Endothelial cell of umbilical vein (primary cell): ENCODE measurements around the gene SEMA3A. TPM values are rescaled to one million over a fixed set of nuclear protein-coding genes. Genes with fewer than 3 reads are reported as not detected.

ENCODE experiments used
- BruUV-seq: library from RNA; stranded (reverse); fragments of 400-500 nt; replicated peaks from 2 replicates; lab custom pipeline; 2021; lab: Mats Ljungman, UMichigan
- CTCF ChIA-PET: fragments of 300-600, 350-600 bp; sonication (Branson Sonifier 250); formaldehyde crosslinking; loops from one replicate; lab custom pipeline; 2021; ENCODE audit warnings: antibody characterized with exemption, inconsistent platforms; lab: Charles Lee
- POLR2A ChIA-PET: fragments of 300-600, 350-600 bp; sonication (Branson Sonifier 250); formaldehyde crosslinking; loops from one replicate; lab custom pipeline; 2021; ENCODE audit warnings: antibody characterized with exemption, inconsistent platforms; lab: Charles Lee
- DNase-seq: peaks from one replicate; pipeline ENCODE4 v3.0.0-alpha.2; 2011; ENCODE audit warnings: low read depth, low spot score
- FAIRE-seq: peaks from 2 replicates; lab custom pipeline; 2011; peaks lifted over from hg19 to GRCh38; lab: Jason Lieb, UNC
- H2AFZ ChIP-seq: 2 replicates; pipeline ENCODE4 v1.6.0; 2012; ENCODE audit warnings: low read depth, low read length, control low read depth, inconsistent platforms
- H3K27ac ChIP-seq: 2 replicates; pipeline ENCODE4 v1.5.1; 2011; ENCODE audit warnings: low read depth, mild to moderate bottlenecking, control low read depth, low read length, moderate library complexity; ENCODE audit not compliant: insufficient read depth
- H3K27me3 ChIP-seq, 2 experiments: 2 replicates each; pipeline versions ENCODE4 v1.6.0 to v1.6.1; 2011; ENCODE audit warnings: low read length in 2 of 2, mixed read lengths in 1 of 2; ENCODE audit not compliant: control insufficient read depth in 2 of 2, insufficient read depth in 2 of 2
- H3K36me3 ChIP-seq, 2 experiments: 2 replicates in 1 of 2; 3 replicates in 1 of 2; pipeline ENCODE4 v1.5.1; 2011; ENCODE audit warnings: low read length in 2 of 2, mild to moderate bottlenecking in 1 of 2, moderate library complexity in 1 of 2; ENCODE audit not compliant: control insufficient read depth in 2 of 2, insufficient read depth in 2 of 2; ENCODE audit errors: extremely low read depth in 1 of 2
- H3K4me1 ChIP-seq: 3 replicates; pipeline ENCODE4 v1.5.1; 2011; ENCODE audit warnings: mild to moderate bottlenecking, low read length; ENCODE audit not compliant: control insufficient read depth, insufficient read depth; ENCODE audit errors: extremely low read depth
- H3K4me2 ChIP-seq: 2 replicates; pipeline ENCODE4 v1.6.1; 2011; ENCODE audit warnings: low read length, control low read depth, mixed read lengths; ENCODE audit not compliant: insufficient read depth
- H3K4me3 ChIP-seq, 3 experiments: fragments of 200-600 bp in 1 of 3; sonication (generic), shearing (Covaris generic) in 1 of 3; replicated peaks in 1 of 3; 2 replicates each; pipeline ENCODE4 v1.5.1; 2011 to 2016; ENCODE audit warnings: control low read depth in 3 of 3, low read length in 3 of 3, mild to moderate bottlenecking in 2 of 3, inconsistent platforms in 1 of 3, low read depth in 1 of 3, moderate library complexity in 1 of 3; ENCODE audit not compliant: insufficient read depth in 1 of 3
- H3K79me2 ChIP-seq: 2 replicates; pipeline ENCODE4 v1.6.0; 2012; ENCODE audit warnings: low read length, inconsistent platforms; ENCODE audit not compliant: control insufficient read depth, insufficient read depth
- H3K9ac ChIP-seq: replicated peaks from 2 replicates; pipeline ENCODE3; 2011; ENCODE audit warnings: low read length, control low read depth; ENCODE audit not compliant: insufficient read depth; ENCODE audit errors: extremely low read depth
- H3K9me1 ChIP-seq: replicated peaks from 3 replicates; pipeline ENCODE4 v1.6.0; 2011; ENCODE audit warnings: mild to moderate bottlenecking, low read length; ENCODE audit not compliant: control insufficient read depth, insufficient read depth; ENCODE audit errors: extremely low read depth
- H3K9me3 ChIP-seq: replicated peaks from 2 replicates; pipeline ENCODE4 v1.5.1; 2012; ENCODE audit warnings: low read length, inconsistent platforms; ENCODE audit not compliant: control insufficient read depth, insufficient read depth
- H4K20me1 ChIP-seq: replicated peaks from 2 replicates; pipeline ENCODE3; 2011; ENCODE audit warnings: mild to moderate bottlenecking, low read length; ENCODE audit not compliant: control insufficient read depth, insufficient read depth; ENCODE audit errors: extremely low read depth
- CTCF ChIP-seq, 2 donors: IDR thresholded peaks; 1 replicate in 1 of 2; 2 replicates in 1 of 2; pipeline ENCODE4 v1.5.1; 2011; ENCODE audit warnings: low read length in 2 of 2, mild to moderate bottlenecking in 2 of 2, moderate library complexity in 2 of 2, control low read depth in 1 of 2, inconsistent platforms in 1 of 2, low read depth in 1 of 2; ENCODE audit not compliant: insufficient read depth in 1 of 2; ENCODE audit errors: extremely low read depth in 1 of 2
- EZH2 ChIP-seq: IDR thresholded peaks from 2 replicates; pipeline ENCODE4 v1.6.1; 2012; ENCODE audit warnings: borderline replicate concordance, low read depth, mild to moderate bottlenecking, moderate library complexity, low read length, inconsistent platforms; ENCODE audit not compliant: severe bottlenecking
- FOS ChIP-seq: IDR thresholded peaks from 2 replicates; pipeline ENCODE4 v1.6.1; 2011; ENCODE audit warnings: mild to moderate bottlenecking, low read length, moderate library complexity, borderline replicate concordance; ENCODE audit not compliant: insufficient read depth
- GATA2 ChIP-seq: IDR thresholded peaks from 2 replicates; pipeline ENCODE4 v1.7.0; 2011; ENCODE audit warnings: low read depth, mild to moderate bottlenecking, moderate library complexity, mixed read lengths, low read length; ENCODE audit not compliant: insufficient read length, insufficient read depth
- JUN ChIP-seq: IDR thresholded peaks from 2 replicates; pipeline ENCODE4 v1.6.1; 2011; ENCODE audit warnings: borderline replicate concordance, low read depth; ENCODE audit not compliant: insufficient read length, insufficient read depth
- MYC ChIP-seq: IDR thresholded peaks from one replicate; pipeline ENCODE4 v1.6.1; 2011; ENCODE audit warnings: mild to moderate bottlenecking, low read depth, low read length
- POLR2AphosphoS5 ChIP-seq: IDR thresholded peaks from 2 replicates; pipeline ENCODE4 v1.6.1; 2012; ENCODE audit warnings: low read depth, mild to moderate bottlenecking, control low read depth, low read length, moderate library complexity; ENCODE audit not compliant: insufficient read depth
- dilution Hi-C: fragments of 300-500 bp; cut with MboI; formaldehyde crosslinking; loops from one replicate; pipeline ENCODE4 v1.15.0; 2019; ENCODE audit warnings: low sequenced_read_pairs; ENCODE audit not compliant: extremely low pct_ligation_motif_present
- intact Hi-C: fragments of 100-400 bp; cut with micrococcal nuclease; formaldehyde crosslinking; loops from one replicate; pipeline ENCODE4 v1.10.0; 2022
- polyA plus RNA-seq, 4 experiments: library from polyadenylated mRNA; depleted of rRNA in 3 of 4; stranded (reverse) in 3 of 4; unstranded in 1 of 4; fragments of >200 nt; gene quantifications; 2 replicates each; pipeline versions ENCODE4 v1.2.1 to v1.2.3, GENCODE V29; 2011 to 2012; ENCODE audit warnings: missing spikeins in 1 of 4
- total RNA-seq: library from RNA; stranded (reverse); gene quantifications from 2 replicates; pipeline ENCODE4 v1.2.3, GENCODE V29; 2021

Gene SEMA3A
- total and polyA plus RNA-seq, 2 donors (not counting 3 experiments of a cell fraction or from before 2014, with no cell fraction given): 0.68 to 1.2 TPM

- POLR2A ChIA-PET: no interaction called here
- dilution Hi-C loops: no loop called here
- TF ChIP-seq POLR2AphosphoS5 (no peak), CTCF (IDR thresholded peaks at IDR 0.05; ENCODE audit: extremely low read depth in 1 of 2, insufficient read depth in 1 of 2, low read depth in 1 of 2, low read length in 2 of 2) (no peak), JUN (no peak), EZH2 (no peak), FOS (no peak), MYC (no peak), GATA2 (no peak)
- Histone ChIP-seq H3K4me3 (no peak overlapping the region), H3K27me3 (no peaks in the 10 kb centered on the region), H3K9me3 (no peaks in the 10 kb centered on the region), H3K36me3 (no peaks in the 10 kb centered on the region), H3K4me2 (no peak overlapping the region), H3K4me1 (peaks cover 8% of the 10 kb centered on the region), H3K9ac (no peak overlapping the region), H3K9me1 (no peaks in the 10 kb centered on the region), H3K27ac (no peak overlapping the region), H4K20me1 (no peaks in the 10 kb centered on the region), H3K79me2 (no peaks in the 10 kb centered on the region), H2AFZ (no peak overlapping the region)
- CTCF ChIA-PET: no interaction called here
- no TSS peak for BruUV-seq
- intact Hi-C loops: loop anchor here (10.0 kb wide), 2 partner anchors 256 to 986 kb away; partner anchors contain the start of gene SEMA3D
- FAIRE-seq (no peak), DNase-seq (no peak)
Observed at GRCh38 chr7:84199216-84199615, 4.6 kb upstream of the SEMA3A start.
